ES-I3 (cell line): Measurements from ENCODE around the gene TMEM69.
"Not testable (repeated sequence)": the region's sequence is repeated elsewhere in the genome, so short reads cannot be mapped to it uniquely, and the experiment has no call there.

Experiments used
- H3K36me3 ChIP-seq: 2 replicates; pipeline ENCODE4 v1.6.1; 2013; ENCODE audit warnings: mild to moderate bottlenecking, low read length, control low read depth, moderate library complexity; ENCODE audit not compliant: insufficient read depth
- H3K4me1 ChIP-seq: 2 replicates; pipeline ENCODE4 v1.6.1; 2013; ENCODE audit warnings: mild to moderate bottlenecking, control low read depth, low read length; ENCODE audit not compliant: insufficient read depth
- H3K9ac ChIP-seq: 2 replicates; pipeline ENCODE4 v1.6.1; 2013; ENCODE audit warnings: low read depth, mild to moderate bottlenecking, low read length, moderate library complexity
- H3K9me3 ChIP-seq: 2 replicates; pipeline ENCODE4 v1.6.1; 2013; ENCODE audit warnings: mild to moderate bottlenecking, low read length, moderate library complexity; ENCODE audit not compliant: control insufficient read depth, insufficient read depth

The TMEM69 gene

DNA sequence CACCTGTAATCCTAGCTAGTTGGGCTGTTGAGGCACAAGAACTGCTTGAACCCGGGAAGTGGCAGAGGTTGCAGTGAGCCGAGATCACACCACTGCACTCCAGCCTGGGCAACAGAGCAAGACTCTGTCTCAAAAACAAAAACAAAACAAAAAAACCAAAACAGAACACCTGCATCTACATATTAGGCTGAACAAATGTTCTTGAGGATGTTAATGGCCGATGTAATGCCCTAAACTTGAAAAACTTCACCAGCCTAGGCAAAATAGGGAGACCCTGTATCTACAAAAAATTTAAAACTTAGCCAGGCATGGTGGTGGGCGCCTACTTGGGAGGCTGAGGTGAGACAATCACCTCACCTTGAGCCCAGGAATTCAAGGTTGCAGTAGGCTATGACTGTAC lies 19.5 kb upstream of the TMEM69 start:
- Histone ChIP-seq H3K4me1 (no peaks in the 10 kb centered on the region), H3K9ac (no peak overlapping the region), H3K9me3 (no peaks in the 10 kb centered on the region), H3K36me3 (no peaks in the 10 kb centered on the region)

DNA sequence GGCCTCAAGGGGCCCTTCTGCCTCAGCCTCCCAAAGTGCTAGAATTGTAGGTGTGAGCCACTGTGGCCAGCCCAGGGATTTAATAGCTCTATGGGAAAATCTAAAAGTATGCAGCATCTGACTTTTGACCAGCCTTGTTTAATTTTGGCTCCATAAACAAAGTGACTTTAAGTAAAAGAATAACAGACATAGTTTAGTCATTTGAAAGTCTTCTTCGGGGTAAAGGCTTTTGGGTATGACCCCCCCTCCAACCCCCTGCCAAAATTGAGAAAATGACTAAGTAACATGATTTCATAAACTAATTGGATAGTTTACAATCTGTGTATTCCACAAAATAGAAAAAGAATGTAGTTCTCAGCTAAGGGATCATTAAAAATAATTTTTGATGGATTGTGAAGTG lies 18.6 kb upstream of the TMEM69 start:
- Histone ChIP-seq H3K9me3 (no peaks in the 10 kb centered on the region), H3K9ac (no peak overlapping the region), H3K36me3 (no peaks in the 10 kb centered on the region), H3K4me1 (no peaks in the 10 kb centered on the region)

DNA sequence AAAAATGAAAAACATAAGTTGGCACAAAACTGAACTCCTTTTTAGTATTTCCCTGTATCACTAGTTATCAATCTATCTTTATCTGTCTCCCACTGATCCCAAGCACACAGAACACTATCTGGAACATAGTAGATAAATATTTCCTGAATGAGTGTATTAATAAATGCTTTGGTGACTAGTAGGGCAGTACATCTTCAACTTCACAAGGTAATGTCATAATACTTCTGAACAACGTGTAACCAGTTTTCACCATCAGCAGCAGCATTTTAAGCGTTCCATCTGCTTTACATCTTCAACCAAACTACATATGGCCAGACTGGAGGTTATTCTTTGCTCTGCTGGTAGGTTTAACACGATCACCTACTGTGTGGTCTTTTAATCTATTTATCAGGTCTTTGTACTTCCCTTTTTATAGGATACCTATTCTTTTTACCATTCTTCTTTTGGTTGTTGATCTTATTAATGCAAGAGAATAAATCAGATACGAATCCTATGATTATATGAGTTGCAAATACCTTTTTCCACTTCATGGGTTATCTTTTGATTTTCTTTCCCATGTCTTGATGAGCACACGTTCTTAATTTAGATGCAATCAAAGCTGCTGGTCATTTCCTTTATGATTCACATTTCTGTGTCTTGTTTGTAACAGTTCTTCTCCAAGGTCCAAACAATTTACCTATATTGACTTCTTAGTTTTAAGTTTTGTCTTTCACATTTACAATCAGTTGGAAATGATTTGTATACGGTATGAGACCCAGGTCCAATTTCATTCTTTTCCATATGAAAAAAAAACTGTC lies 17.9 kb upstream of the TMEM69 start:
- Histone ChIP-seq H3K9ac (no peak overlapping the region), H3K4me1 (no peaks in the 10 kb centered on the region), H3K9me3 (no peaks in the 10 kb centered on the region), H3K36me3 (no peaks in the 10 kb centered on the region)

DNA sequence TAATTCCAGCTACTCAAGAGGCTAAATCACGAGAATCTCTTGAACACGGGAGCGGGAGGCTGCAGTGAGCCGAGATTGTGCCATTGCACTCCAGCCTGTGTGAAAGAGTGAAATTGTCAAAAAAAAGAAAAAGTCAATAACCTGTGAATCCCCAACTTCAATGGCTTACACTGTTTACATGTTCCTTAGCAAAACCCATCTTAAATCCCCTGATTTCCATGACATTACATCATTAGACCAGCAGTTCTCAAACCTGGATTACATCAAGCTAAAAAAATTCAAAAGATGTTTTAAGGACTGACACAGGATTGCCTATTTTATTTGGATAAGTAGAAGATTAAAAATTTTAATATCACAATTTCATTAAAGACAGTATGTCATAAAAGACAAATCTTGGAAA lies 14.0 kb upstream of the TMEM69 start:
- Histone ChIP-seq H3K36me3 (no peaks in the 10 kb centered on the region), H3K9me3 (no peaks in the 10 kb centered on the region), H3K4me1 (peaks cover under 1% of the 10 kb centered on the region; the same call in 1 of the 2 replicates), H3K9ac (no peak overlapping the region)

DNA sequence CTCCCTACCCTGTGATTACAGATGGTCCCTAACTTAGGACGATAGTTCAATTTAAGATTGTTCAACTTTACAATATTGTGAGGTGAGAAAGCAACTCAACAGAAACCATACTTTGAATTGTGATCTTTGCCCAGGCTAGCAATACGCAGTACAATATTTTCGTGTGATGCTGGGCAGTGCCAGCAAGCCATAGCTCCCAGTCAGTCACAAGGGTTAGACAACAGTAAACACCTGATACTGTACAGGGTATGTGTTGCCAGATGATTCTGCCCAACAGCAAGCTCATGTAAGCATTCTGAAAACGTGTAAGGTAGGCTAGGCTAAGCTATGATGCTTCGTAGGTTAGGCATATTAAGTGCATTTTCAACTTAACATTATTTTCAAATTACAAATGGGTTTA lies 13.5 kb upstream of the TMEM69 start:
- Histone ChIP-seq H3K36me3 (no peaks in the 10 kb centered on the region), H3K9ac (no peak overlapping the region)

DNA sequence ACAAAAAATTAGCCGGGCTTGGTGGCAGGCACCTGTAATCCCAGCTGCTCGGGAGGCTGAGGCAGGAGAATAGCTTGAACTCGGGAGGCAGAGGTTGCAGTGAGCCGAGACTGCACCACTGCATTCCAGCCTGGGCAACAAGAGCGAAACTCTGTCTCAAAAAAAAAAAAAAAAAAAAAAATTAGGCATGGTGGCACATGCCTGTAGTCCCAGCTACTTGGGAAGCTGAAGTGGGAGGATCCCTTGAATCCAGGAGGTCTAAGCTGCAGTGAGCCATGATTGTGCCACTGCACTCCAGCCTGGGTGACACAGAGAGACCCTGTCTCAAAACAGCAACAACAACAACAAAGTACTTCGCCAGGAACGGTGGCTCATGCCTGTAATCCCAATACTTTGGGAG lies 11.4 kb upstream of the TMEM69 start:
- H3K4me1 ChIP-seq, result peaks cover 14% of the 10 kb centered on the region
- not testable (repeated sequence) for H3K36me3 ChIP-seq, H3K9me3 ChIP-seq, H3K9ac ChIP-seq

More for the DNA sequence above, 13.5 kb upstream of the TMEM69 start:
- peaks cover 5% of the 10 kb centered on the region; the same call in 1 of the 2 replicates for H3K4me1 ChIP-seq
- no peaks in the 10 kb centered on the region for H3K9me3 ChIP-seq

DNA sequence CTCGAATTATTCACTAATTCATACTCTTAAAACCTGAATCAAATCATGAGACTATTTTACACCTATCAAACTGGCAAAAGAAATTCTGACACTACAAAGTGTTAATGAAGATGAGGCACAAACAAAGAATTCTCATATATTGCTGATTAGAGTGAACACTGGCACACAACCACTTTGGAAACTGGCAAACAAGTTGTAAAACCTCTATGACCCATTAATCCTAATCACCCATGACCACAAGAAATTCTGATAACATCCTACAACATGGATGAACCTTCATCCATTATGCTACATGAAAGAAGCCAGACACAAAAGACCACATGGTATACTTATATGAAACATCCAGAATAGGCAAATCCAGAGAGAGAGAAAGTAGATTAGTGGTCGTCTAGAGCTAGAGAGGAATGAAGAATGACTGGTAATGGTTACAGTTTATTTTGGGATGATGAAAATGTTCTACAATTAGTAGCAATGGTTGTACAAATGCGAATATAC lies 10.2 kb upstream of the TMEM69 start:
- no peaks in the 10 kb centered on the region for H3K36me3 ChIP-seq
- H3K9ac ChIP-seq, result no peak overlapping the region
- peaks cover 24% of the 10 kb centered on the region for H3K4me1 ChIP-seq
- H3K9me3 ChIP-seq, result no peaks in the 10 kb centered on the region

DNA sequence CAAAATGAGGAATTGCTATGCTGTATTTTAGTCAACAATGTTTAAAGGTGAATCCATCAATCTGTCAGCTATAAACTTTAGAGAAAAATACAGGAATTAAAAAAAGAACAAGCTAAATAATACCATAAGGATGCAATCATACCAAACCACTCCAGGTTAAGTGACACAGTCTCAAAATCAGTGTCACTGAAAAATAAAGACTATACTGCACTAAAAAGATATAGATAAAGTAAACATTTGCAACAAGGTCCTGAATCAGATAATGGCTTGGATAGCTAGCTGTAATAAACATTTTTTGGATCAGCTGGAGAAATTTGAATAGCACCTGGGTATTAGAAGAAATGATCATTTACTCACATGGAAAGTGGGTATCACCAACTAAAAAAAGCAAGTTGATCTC lies 9.5 kb upstream of the TMEM69 start:
- H3K9me3 ChIP-seq, result no peaks in the 10 kb centered on the region
- peaks cover 25% of the 10 kb centered on the region for H3K4me1 ChIP-seq
- no peaks in the 10 kb centered on the region for H3K36me3 ChIP-seq
- no peak overlapping the region for H3K9ac ChIP-seq

DNA sequence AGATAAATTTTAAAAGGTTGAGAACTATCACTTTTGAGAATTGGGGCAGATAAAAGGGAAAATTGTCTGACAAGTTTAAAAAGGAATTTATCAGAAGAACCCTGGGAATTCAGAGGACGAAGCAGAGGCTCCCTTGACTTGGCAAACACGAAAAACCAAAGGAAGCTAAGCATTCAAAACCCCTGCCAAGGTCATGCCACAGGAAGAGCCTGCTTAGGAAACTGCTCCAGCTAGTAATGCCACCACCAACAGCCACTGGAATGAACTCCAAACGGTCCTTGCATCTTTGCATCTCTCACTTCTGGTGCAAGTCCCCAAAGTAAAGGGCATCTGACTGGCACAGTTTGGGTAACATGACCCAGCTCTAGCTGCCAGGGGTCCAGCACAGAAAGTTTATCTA lies 8.9 kb upstream of the TMEM69 start:
- Histone ChIP-seq H3K36me3 (no peaks in the 10 kb centered on the region), H3K9me3 (no peaks in the 10 kb centered on the region), H3K4me1 (peaks cover 25% of the 10 kb centered on the region), H3K9ac (no peak overlapping the region)

DNA sequence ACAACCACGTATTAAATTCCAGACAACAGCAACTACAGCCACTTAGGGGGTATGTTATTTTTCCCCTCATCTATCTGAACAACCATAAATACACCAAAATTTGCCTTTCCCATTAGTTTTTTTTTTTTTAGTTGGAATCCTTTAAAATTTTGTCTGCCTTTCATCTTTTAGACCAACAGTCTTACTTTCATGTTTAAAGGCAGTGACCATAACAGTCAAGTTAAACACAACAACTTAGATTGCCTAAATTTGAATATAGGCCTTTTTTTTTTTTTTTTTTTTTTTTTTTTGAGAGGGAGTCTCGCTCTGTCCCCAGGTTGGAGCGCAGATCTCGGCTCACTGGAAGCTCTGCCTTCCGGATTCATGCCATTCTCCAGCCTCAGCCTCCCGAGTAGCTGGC lies 5.0 kb upstream of the TMEM69 start:
- Histone ChIP-seq H3K4me1 (peaks cover 29% of the 10 kb centered on the region), H3K9me3 (no peaks in the 10 kb centered on the region), H3K9ac (no peak overlapping the region), H3K36me3 (no peaks in the 10 kb centered on the region)

DNA sequence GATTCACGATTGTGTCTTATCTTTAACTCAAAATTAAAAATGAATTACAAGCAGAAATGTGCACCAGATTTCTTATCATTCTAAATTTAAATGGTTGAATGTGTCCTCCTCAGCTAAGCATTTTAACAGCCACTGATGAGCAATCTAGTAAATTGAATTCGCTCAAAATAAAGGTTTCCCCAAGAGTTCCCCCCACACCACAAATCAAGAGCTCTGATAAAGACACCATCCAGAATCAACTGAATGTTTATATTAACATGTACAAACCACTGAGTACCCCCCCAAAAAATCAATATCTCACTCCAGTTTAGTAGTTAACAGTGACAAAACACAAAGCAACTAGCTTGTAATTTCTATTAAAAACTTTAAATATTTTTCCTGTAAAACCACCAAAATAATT lies 3.6 kb upstream of the TMEM69 start:
- no peaks in the 10 kb centered on the region for H3K36me3 ChIP-seq
- H3K9ac ChIP-seq, result 0 out of 2 replicates have a peak overlapping the region, but pooled peaks have one; percentile 97
- no peaks in the 10 kb centered on the region for H3K9me3 ChIP-seq
- peaks cover 24% of the 10 kb centered on the region for H3K4me1 ChIP-seq

DNA sequence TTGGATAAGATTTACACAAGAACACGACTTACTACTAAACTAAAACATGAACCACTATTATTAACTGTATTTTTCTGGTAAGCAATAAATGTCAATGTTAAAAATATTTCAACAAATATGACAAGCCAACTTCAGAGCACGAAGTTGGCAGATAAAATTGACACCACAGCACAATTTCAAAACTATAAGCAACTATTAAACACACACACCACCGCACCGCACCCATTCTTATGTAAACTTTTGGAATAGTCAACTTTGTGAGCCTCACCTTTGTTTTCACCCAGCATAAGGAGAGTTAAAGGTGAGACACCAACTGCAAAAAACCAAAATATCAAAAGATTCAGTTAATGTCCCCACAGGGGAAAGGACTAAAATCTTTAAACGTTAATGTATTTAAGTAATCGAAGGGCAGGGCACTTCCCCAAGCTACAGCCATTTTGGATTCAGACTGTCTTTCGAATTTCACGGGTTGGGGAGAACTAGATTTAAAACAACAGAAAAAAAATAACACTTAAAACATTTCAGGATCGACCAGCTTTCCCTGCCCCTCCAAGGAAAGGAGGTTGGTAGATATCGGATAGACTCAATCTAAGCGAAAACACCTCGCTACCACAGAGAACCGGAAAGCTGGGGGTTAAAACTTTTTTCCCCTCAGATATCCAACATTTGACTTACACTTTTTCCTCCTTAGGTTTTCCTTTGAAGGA lies 2.5 kb upstream of the TMEM69 start:
- peaks cover 22% of the 10 kb centered on the region for H3K4me1 ChIP-seq
- H3K36me3 ChIP-seq, result no peaks in the 10 kb centered on the region
- H3K9me3 ChIP-seq, result no peaks in the 10 kb centered on the region

DNA sequence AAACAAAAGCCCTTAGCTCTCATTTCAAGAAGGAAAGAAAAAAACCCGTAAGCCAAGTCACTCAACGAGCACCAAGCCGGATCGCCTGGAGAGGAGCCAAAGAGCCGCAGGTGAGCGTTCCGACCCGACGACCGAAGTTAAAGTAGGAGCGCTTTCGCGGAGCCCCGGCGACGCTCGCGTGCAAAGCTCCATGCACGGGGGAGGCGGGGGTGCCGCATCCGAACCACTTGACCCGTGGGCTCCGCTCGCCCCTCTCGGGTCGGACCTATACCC lies 2.0 kb upstream of the TMEM69 start:
- peak overlapping the region; percentile 97 for H3K9ac ChIP-seq
- no peaks in the 10 kb centered on the region for H3K9me3 ChIP-seq
- no peaks in the 10 kb centered on the region for H3K36me3 ChIP-seq
- peaks cover 22% of the 10 kb centered on the region for H3K4me1 ChIP-seq

More for the DNA sequence above, 2.5 kb upstream of the TMEM69 start:
- H3K9ac ChIP-seq, result peak overlapping the region; percentile 97

DNA sequence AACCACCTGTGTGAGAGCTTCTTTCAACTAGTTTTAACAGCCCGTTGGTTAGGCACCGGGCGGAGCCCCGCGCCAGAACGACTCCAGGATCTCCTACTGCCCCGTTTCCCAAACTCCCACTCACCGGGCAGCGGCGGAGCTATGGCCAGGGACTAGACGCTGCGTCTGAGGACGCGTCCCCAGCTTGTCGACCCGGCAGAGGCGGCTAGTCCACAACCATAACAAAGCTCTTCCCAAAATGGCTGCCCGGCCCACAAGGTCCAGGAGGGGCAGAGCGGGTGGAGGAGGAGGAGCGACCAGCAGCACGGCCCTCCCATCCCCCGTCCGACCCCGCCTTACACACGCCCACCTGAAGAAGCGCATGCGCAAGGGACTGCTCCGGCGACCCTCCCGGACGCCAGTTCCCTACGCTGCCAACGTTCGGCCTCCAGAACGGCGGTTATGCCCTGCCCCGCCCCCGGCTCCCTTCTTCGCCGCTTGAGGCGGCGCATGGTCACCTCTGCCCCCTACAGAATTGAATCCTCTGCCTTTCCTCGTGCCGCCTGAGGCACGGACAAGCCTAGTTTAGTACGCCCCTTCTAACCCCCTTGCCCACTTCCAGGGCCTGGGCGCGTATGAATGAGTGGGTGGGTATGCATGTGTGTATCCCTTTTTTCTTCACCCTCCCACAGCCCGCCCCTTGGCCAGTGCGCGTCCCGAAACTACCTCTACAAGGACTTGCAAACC lies 1.5 kb upstream of the TMEM69 start, which contains the start of gene GPBP1L1:
Gene GPBP1L1, minus strand, starts transcription at position 246 of the 726 bp plus-strand sequence. CDS start 27,446 bp downstream, outside the sequence.
- Histone ChIP-seq H3K9me3 (no peaks in the 10 kb centered on the region), H3K36me3 (no peaks in the 10 kb centered on the region), H3K4me1 (peaks cover 17% of the 10 kb centered on the region), H3K9ac (peak within 1 kb of the TSS; percentile 98)
